Karpas-422 (cell line): Measurements from ENCODE around the gene ARHGDIB. TPM values are rescaled to one million over a fixed set of nuclear protein-coding genes. Genes with fewer than 3 reads are reported as not detected.

Experiments used
- DNase-seq: peaks from one replicate; pipeline ENCODE4 v3.0.0-alpha.2; 2015
- H2AFZ ChIP-seq: fragments of 200-600 bp; sonication (generic); 2 replicates; pipeline ENCODE4 v1.6.1; 2014; ENCODE audit warnings: antibody characterized with exemption, low read length, mixed read lengths
- H3K27ac ChIP-seq: fragments of 200-600 bp; sonication (generic); 2 replicates; pipeline ENCODE4 v1.5.1; 2014; ENCODE audit warnings: mild to moderate bottlenecking, low read length, moderate library complexity
- H3K27me3 ChIP-seq: fragments of 200-600 bp; sonication (generic); 2 replicates; pipeline ENCODE4 v1.6.1; 2014; ENCODE audit warnings: low read length, mixed read lengths
- H3K36me3 ChIP-seq: fragments of 200-600 bp; sonication (generic); 2 replicates; pipeline ENCODE4 v1.6.1; 2014; ENCODE audit warnings: low read length, mixed read lengths; ENCODE audit not compliant: insufficient read depth
- H3K4me1 ChIP-seq: fragments of 200-600 bp; sonication (generic); 2 replicates; pipeline ENCODE4 v1.6.1; 2014; ENCODE audit warnings: mild to moderate bottlenecking, low read length, mixed read lengths
- H3K4me2 ChIP-seq: fragments of 200-600 bp; sonication (generic); 2 replicates; pipeline ENCODE4 v1.6.1; 2014; ENCODE audit warnings: low read length, low read depth, mild to moderate bottlenecking; ENCODE audit not compliant: poor library complexity, severe bottlenecking
- H3K4me3 ChIP-seq: fragments of 200-600 bp; sonication (generic); 2 replicates; pipeline ENCODE4 v1.5.1; 2014; ENCODE audit warnings: mild to moderate bottlenecking, antibody characterized with exemption, low read length, mixed read lengths
- H3K79me2 ChIP-seq: fragments of 200-600 bp; sonication (generic); 2 replicates; pipeline ENCODE4 v1.6.1; 2014; ENCODE audit warnings: mild to moderate bottlenecking, low read length, mixed read lengths
- H3K9ac ChIP-seq: fragments of 200-600 bp; sonication (generic); 2 replicates; pipeline ENCODE4 v1.6.0; 2014; ENCODE audit warnings: low read length
- H3K9me2 ChIP-seq: fragments of 200-600 bp; sonication (generic), shearing (Covaris generic); replicated peaks from 2 replicates; pipeline ENCODE4 v1.6.0; 2014; ENCODE audit warnings: mild to moderate bottlenecking, low read length, moderate library complexity; ENCODE audit not compliant: insufficient read depth
- H3K9me3 ChIP-seq: fragments of 300-700, 200-600 bp; sonication (generic); 2 replicates; pipeline ENCODE4 v1.6.1; 2014; ENCODE audit warnings: low read length, mixed read lengths
- H4K20me1 ChIP-seq: fragments of 200-600 bp; sonication (generic); 2 replicates; pipeline ENCODE4 v1.6.1; 2014; ENCODE audit warnings: mild to moderate bottlenecking, antibody characterized with exemption, low read length, low read depth; ENCODE audit not compliant: insufficient read depth
- total RNA-seq: library from RNA; depleted of rRNA; stranded (reverse); fragments of >200 nt; shearing (Covaris generic); gene quantifications from 2 replicates; pipeline ENCODE4 v1.2.3, GENCODE V29; 2014; ENCODE audit warnings: low replicate concordance; rRNA removed

The ARHGDIB gene
- 503 and 765 TPM in 2 replicates for total RNA-seq

DNA sequence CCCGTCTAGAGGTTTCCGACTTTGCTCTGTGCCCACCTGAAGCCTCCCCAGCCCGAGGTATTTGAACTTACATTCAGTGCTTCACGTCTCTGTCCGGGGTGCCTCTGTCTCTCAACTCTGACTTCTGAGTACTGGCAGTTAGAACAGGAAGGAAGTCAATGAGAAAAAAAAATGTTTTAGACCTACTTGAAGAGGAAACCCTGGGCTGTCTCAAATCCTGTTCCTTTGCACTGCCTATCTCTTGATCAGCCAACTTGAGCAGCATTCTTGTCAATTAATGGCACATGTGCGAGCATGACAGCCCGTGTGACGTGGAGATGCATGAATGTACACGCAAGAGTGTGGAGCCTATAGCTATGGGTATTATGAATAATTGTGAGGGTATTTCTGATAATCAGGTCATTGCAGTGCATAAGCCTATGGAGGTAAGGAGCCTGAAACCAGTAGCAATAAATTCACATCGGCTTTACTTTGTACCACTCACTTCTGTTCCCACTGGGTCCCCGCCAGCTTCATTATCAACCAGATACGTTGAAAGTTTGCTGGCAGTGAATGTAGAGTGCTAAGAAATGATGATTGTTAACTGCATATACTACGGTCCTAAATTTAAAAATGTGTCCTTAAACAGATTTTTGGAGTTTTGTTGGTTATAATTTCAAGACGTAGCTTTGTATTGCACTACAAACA is at the start of gene ARHGDIB:
TSS of gene ARHGDIB (minus strand) at position 136 of the 687 bp plus-strand sequence. CDS start 10,889 bp downstream, outside the sequence.
- Histone ChIP-seq H3K27ac (peak within 1 kb of the TSS; percentile 96), H3K9me3 (no peaks in the 10 kb centered on the region), H3K9me2 (no peaks in the 10 kb centered on the region), H4K20me1 (no peaks in the 10 kb centered on the region), H2AFZ (peak within 1 kb of the TSS; percentile 93), H3K27me3 (no peaks in the 10 kb centered on the region), H3K4me3 (peak within 1 kb of the TSS; percentile 87), H3K4me1 (peaks cover 63% of the 10 kb centered on the region), H3K4me2 (peak within 1 kb of the TSS; percentile 84), H3K36me3 (peaks cover 10% of the 10 kb centered on the region), H3K9ac (peak within 1 kb of the TSS; percentile 88), H3K79me2 (peaks cover 46% of the 10 kb centered on the region)
- DNase-seq: peak; percentile 94

DNA sequence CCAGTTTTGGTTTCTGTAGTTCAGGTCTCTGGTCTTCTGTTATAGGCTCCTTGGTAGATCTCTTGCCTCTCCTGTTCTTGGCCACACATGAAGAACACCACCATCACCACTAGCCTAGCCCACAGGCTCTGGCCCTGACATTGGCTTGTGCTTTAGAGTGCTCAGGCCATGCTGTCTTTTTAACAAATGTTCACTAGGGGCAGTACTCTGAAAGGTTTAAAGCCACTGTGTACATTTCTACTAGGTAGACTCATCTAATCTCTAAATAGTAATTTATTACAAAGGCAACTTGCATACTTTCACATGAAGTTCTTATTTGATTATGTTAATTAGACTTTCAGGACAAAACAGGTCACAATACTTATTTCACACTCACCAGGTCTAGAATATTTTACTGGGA is 49.8 kb upstream of the ARHGDIB start:
- H3K27ac ChIP-seq: no peak overlapping the region
- DNase-seq: peak; percentile 56
- H3K4me3 ChIP-seq: no peak overlapping the region

DNA sequence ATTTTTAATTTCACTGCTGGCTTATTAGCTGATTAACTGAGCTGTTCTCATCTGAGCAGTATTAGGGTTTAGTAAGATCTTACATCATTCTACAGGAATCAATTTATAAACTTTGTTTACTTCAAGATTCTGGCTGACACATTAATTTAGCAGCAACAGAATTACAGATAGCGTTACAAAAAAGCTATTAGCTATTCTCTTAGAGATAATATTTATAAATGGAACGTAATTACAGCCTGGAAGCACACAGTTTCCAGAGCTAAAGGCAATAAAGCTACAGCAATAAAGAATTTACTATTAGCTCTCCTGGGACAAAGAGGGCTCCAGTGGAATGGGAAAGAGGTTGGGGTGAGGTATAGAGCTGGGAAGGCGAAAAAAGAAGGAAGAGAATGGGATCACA is 46.1 kb upstream of the ARHGDIB start:
- H3K4me1 ChIP-seq: no peaks in the 10 kb centered on the region
- H3K9ac ChIP-seq: no peak overlapping the region
- H3K9me2 ChIP-seq: no peaks in the 10 kb centered on the region
- H2AFZ ChIP-seq: no peak overlapping the region
- H3K9me3 ChIP-seq: no peaks in the 10 kb centered on the region
- H3K27me3 ChIP-seq: no peaks in the 10 kb centered on the region
- no peak overlapping the region for H3K27ac ChIP-seq
- no peaks in the 10 kb centered on the region for H3K79me2 ChIP-seq
- H3K4me2 ChIP-seq: no peak overlapping the region
- H3K36me3 ChIP-seq: no peaks in the 10 kb centered on the region
- H3K4me3 ChIP-seq: no peak overlapping the region
- H4K20me1 ChIP-seq: no peaks in the 10 kb centered on the region
- no peak for DNase-seq

More for the DNA sequence above, 49.8 kb upstream of the ARHGDIB start:
- Histone ChIP-seq H3K79me2 (no peaks in the 10 kb centered on the region), H3K36me3 (no peaks in the 10 kb centered on the region), H3K9me3 (no peaks in the 10 kb centered on the region), H3K27me3 (no peaks in the 10 kb centered on the region), H2AFZ (no peak overlapping the region), H3K4me2 (no peak overlapping the region), H3K9ac (no peak overlapping the region), H3K9me2 (no peaks in the 10 kb centered on the region), H4K20me1 (no peaks in the 10 kb centered on the region), H3K4me1 (0 out of 2 replicates have a peak, but pooled peaks cover 3% of the 10 kb centered on the region)

DNA sequence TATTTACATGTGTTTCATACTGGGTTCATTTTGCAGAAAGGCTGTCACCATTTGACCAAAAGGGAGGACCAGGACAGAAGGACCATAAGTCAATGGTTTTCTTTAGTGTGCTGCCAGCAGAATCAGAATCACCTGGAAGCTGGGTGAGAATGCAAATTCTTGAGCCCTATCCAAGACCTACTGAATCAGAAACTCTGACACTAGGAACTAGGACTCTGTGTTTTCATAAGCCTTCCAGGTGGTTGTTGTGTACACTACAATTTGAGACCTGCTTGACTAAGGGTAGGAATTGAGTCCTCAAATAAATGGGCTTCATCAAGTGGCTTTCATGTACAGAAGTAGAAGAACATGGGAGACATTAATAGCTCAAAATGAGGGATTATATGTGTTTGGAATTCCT is 43.7 kb upstream of the ARHGDIB start:
- no peaks in the 10 kb centered on the region for H3K4me1 ChIP-seq
- DNase-seq: no peak
- no peak overlapping the region for H3K4me2 ChIP-seq
- no peaks in the 10 kb centered on the region for H3K79me2 ChIP-seq
- H4K20me1 ChIP-seq: no peaks in the 10 kb centered on the region
- H3K27ac ChIP-seq: no peak overlapping the region
- H3K4me3 ChIP-seq: no peak overlapping the region
- no peaks in the 10 kb centered on the region for H3K27me3 ChIP-seq
- H3K9ac ChIP-seq: no peak overlapping the region
- H3K9me2 ChIP-seq: no peaks in the 10 kb centered on the region
- no peaks in the 10 kb centered on the region for H3K9me3 ChIP-seq
- no peaks in the 10 kb centered on the region for H3K36me3 ChIP-seq
- no peak overlapping the region for H2AFZ ChIP-seq

DNA sequence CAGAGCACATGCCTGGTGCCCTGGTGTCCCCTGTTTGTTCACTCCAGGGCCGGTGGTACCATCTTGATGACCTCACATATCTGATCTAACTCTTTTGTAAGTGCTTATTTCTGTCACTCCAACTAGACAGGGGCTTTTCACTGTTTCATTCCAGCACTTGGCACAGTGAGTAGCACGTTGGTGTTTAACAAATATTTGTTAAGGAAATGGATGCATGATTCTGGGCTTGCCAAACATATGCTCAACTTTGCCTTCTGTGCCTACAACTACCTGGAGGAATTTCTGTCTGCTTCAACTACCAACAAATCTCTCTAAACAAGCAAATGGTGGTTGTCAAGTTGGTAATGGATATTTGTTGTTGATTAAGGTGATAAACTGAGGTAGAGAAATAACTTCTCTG is 43.0 kb upstream of the ARHGDIB start:
- Histone ChIP-seq H3K79me2 (no peaks in the 10 kb centered on the region), H3K27ac (no peak overlapping the region), H3K27me3 (no peaks in the 10 kb centered on the region), H3K9me2 (no peaks in the 10 kb centered on the region), H3K4me3 (no peak overlapping the region), H3K9ac (no peak overlapping the region), H4K20me1 (no peaks in the 10 kb centered on the region), H3K9me3 (no peaks in the 10 kb centered on the region), H3K4me2 (no peak overlapping the region), H3K36me3 (no peaks in the 10 kb centered on the region), H2AFZ (no peak overlapping the region), H3K4me1 (no peaks in the 10 kb centered on the region)
- DNase-seq: no peak

DNA sequence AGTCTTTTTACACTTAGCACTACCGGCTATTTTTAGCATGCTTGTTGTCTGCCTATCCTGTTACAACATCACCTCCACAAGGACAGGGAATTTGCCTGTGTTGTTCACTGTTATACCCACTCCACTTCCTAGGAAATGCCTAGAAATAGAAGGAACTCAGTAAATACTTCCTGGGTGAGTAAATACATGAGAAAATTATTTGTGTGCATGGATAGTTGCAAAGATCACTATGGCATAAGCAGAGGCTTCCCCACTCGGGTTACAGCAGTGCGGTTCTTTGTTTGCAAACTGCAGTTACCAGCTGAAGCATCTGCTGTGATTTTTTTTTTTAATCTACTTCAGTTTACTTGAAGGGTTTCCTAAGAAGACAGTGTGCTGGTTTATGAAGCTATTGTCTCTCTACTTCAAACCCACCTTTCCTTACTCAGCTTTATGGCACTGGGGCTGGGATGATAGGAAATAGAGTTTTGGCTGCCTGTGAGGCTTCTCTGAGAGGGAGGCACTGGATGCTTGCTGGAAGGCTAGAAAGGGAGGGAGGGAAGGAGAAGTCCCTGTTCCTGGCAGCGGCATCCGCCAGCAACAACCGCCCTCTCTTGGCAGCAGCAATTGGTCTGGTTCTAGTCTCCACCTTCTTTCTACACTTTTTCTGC is 40.5 kb upstream of the ARHGDIB start:
- Histone ChIP-seq H3K27me3 (no peaks in the 10 kb centered on the region), H3K36me3 (no peaks in the 10 kb centered on the region), H3K4me1 (no peaks in the 10 kb centered on the region), H3K9me2 (no peaks in the 10 kb centered on the region), H3K27ac (no peak overlapping the region), H3K9ac (no peak overlapping the region), H2AFZ (no peak overlapping the region), H3K9me3 (no peaks in the 10 kb centered on the region), H4K20me1 (no peaks in the 10 kb centered on the region), H3K79me2 (no peaks in the 10 kb centered on the region), H3K4me3 (no peak overlapping the region), H3K4me2 (no peak overlapping the region)
- DNase-seq: no peak

DNA sequence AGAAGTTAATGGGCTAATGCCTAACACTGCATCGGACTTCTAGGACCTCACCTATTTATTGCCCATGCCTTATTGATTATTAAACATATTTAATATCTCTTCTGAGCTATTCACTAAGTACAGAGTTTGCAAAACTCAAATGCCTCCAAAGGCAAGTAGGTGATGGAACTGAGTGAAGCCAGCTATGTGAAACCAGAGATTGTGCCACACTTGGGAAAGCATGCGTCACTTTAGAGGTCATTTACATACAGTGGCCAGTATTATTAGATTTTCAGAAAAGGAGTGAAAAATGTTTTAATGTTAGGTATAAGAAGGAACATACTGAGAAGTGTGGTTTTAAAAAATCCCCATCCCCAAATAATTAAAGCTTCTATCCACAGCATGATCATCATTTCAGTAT is 39.2 kb upstream of the ARHGDIB start:
- Histone ChIP-seq H3K9ac (no peak overlapping the region), H3K27ac (no peak overlapping the region), H3K36me3 (no peaks in the 10 kb centered on the region), H3K79me2 (no peaks in the 10 kb centered on the region), H3K9me3 (no peaks in the 10 kb centered on the region), H4K20me1 (no peaks in the 10 kb centered on the region), H3K4me1 (no peaks in the 10 kb centered on the region), H3K4me2 (no peak overlapping the region), H3K9me2 (no peaks in the 10 kb centered on the region), H2AFZ (no peak overlapping the region), H3K4me3 (no peak overlapping the region), H3K27me3 (no peaks in the 10 kb centered on the region)
- DNase-seq: peak; percentile 27

DNA sequence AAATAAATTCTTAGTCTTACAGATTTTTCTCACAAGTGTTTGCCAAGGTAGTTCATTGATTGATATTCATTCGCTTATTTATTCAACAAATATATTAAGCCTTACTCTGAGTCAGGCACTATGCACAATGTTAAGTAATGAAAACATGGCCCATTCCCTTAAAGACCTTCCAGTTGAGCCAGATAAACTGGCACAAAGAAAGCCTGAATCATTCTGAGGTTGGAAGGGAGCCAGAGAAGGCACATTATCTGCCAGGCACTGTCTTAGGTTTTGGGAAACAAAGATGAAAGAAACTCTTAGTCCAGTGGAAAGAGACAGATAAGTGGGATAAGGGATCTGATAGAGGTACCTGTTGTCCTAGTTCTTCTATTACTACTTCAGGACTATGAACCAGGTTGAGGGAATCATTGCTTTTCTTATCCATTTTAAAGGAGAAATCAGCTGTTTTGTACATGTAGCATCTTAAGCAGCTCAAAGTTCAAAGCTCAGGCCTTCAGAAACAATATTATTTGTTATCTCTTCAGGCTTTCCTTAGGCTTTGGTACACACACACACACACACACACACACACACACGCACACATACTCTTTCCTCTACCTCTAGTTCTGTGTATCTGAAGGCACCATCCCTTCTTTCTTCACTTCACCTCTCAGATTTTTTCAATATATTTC is 38.4 kb upstream of the ARHGDIB start:
- DNase-seq: peak; percentile 2
- Histone ChIP-seq H3K79me2 (no peaks in the 10 kb centered on the region), H3K27me3 (no peaks in the 10 kb centered on the region), H3K9me3 (no peaks in the 10 kb centered on the region), H3K4me2 (no peak overlapping the region), H2AFZ (no peak overlapping the region), H3K4me3 (no peak overlapping the region), H3K9me2 (no peaks in the 10 kb centered on the region), H3K4me1 (no peaks in the 10 kb centered on the region), H3K27ac (no peak overlapping the region), H4K20me1 (no peaks in the 10 kb centered on the region), H3K9ac (no peak overlapping the region), H3K36me3 (no peaks in the 10 kb centered on the region)
